Left lobe of liver (tissue), 2 donors: Measurements from ENCODE around the gene ETS1. TPM values are rescaled to one million over a fixed set of nuclear protein-coding genes. Genes with fewer than 3 reads are reported as not detected.

Experiments used
- ATAC-seq: fragments of 200-7000 bp; cut with Tn5 transposase; one replicate; pipeline ENCODE4 v1.9.1; 2020; ENCODE audit warnings: mild to moderate bottlenecking, moderate library complexity
- DNase-seq: peaks from one replicate; pipeline ENCODE4 v3.0.0-alpha.2; 2020; ENCODE audit warnings: low spot score
- total RNA-seq: library from RNA; stranded (reverse); gene quantifications from one replicate; pipeline ENCODE4 v1.2.1, GENCODE V29; 2021
- donor health status: DM: no; HTN: no; CAD: no; lungs with moderate emphysema.
- donor health status: DM: no; HTN: yes; CAD: no.

ETS1 gene
- total RNA-seq, 1 donor from 2014 or later = 20.2 TPM

GRCh38 chr11:128547946-128548648, 39.3 kb downstream of the ETS1 start:
- ATAC-seq = no peak
- no peak for DNase-seq

- ATAC-seq (no peak), DNase-seq (no peak)
Measured at GRCh38 chr11:128546916-128547315, 40.4 kb downstream of the ETS1 start.

- ATAC-seq = no peak
- DNase-seq = no peak
Measured at GRCh38 chr11:128544471-128545051, 42.8 kb downstream of the ETS1 start.

- peak; percentile 23 for ATAC-seq
Measured at GRCh38 chr11:128540469-128540868, 46.9 kb downstream of the ETS1 start.

GRCh38 chr11:128536506-128536905, 50.9 kb downstream of the ETS1 start:
- no peak for DNase-seq
- peak; percentile 63 for ATAC-seq

More at GRCh38 chr11:128540469-128540868, 46.9 kb downstream of the ETS1 start:
- no peak for DNase-seq

GRCh38 chr11:128535468-128536457, 51.6 kb downstream of the ETS1 start:
- peak; percentile 67 for ATAC-seq
- no peak for DNase-seq

GRCh38 chr11:128533472-128533871, 53.9 kb downstream of the ETS1 start:
- no peak for ATAC-seq
- no peak for DNase-seq

GRCh38 chr11:128532572-128533091, 54.7 kb downstream of the ETS1 start:
- DNase-seq (no peak), ATAC-seq (peak; percentile 50)

GRCh38 chr11:128532016-128532571, 55.3 kb downstream of the ETS1 start:
- DNase-seq (peak; percentile 71), ATAC-seq (peak; percentile 69)

- no peak for ATAC-seq
- DNase-seq = no peak
Measured at GRCh38 chr11:128531588-128531987, 55.8 kb downstream of the ETS1 start.

GRCh38 chr11:128530118-128531074, 57.0 kb downstream of the ETS1 start:
- DNase-seq = no peak

GRCh38 chr11:128528294-128528693, 59.1 kb downstream of the ETS1 start:
- DNase-seq (no peak), ATAC-seq (no peak)

More at GRCh38 chr11:128530118-128531074, 57.0 kb downstream of the ETS1 start:
- ATAC-seq = no peak

- DNase-seq = no peak
Measured at GRCh38 chr11:128527046-128527445, 60.3 kb downstream of the ETS1 start.

GRCh38 chr11:128525411-128526243, 61.7 kb downstream of the ETS1 start:
- ATAC-seq (no peak), DNase-seq (no peak)

More at GRCh38 chr11:128527046-128527445, 60.3 kb downstream of the ETS1 start:
- no peak for ATAC-seq

- no peak for DNase-seq
Measured at GRCh38 chr11:128524172-128524571, 63.2 kb downstream of the ETS1 start.

GRCh38 chr11:128523641-128524040, 63.7 kb downstream of the ETS1 start:
- no peak for ATAC-seq
- no peak for DNase-seq

More at GRCh38 chr11:128524172-128524571, 63.2 kb downstream of the ETS1 start:
- no peak for ATAC-seq

GRCh38 chr11:128522943-128523518, 64.3 kb downstream of the ETS1 start:
- DNase-seq = no peak

More at GRCh38 chr11:128522943-128523518, 64.3 kb downstream of the ETS1 start:
- no peak for ATAC-seq
